ENCODE data around the gene SCN1B. TPM values are rescaled to one million over a fixed set of nuclear protein-coding genes. Genes with fewer than 3 reads are reported as not detected.

SCN1B gene
- total RNA-seq, 1 donor from 2014 or later, result 8.6 TPM

GRCh38 chr19:35069696-35070095 lies 39.4 kb downstream of the SCN1B start:
- TF ChIP-seq, protein P1, sequence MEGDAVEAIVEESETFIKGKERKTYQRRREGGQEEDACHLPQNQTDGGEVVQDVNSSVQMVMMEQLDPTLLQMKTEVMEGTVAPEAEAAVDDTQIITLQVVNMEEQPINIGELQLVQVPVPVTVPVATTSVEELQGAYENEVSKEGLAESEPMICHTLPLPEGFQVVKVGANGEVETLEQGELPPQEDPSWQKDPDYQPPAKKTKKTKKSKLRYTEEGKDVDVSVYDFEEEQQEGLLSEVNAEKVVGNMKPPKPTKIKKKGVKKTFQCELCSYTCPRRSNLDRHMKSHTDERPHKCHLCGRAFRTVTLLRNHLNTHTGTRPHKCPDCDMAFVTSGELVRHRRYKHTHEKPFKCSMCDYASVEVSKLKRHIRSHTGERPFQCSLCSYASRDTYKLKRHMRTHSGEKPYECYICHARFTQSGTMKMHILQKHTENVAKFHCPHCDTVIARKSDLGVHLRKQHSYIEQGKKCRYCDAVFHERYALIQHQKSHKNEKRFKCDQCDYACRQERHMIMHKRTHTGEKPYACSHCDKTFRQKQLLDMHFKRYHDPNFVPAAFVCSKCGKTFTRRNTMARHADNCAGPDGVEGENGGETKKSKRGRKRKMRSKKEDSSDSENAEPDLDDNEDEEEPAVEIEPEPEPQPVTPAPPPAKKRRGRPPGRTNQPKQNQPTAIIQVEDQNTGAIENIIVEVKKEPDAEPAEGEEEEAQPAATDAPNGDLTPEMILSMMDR (IDR thresholded peaks at IDR 0.05), result no peak
- TF ChIP-seq POLR2A (IDR thresholded peaks at IDR 0.05) (no peak), POLR2AphosphoS5 (IDR thresholded peaks at IDR 0.05; ENCODE audit: insufficient read depth in 1 of 2, low read depth in 1 of 2) (no peak)
- Histone ChIP-seq H3K4me1 (no peaks in the 10 kb centered on the region), H3K36me3 (no peaks in the 10 kb centered on the region), H3K27me3 (no peaks in the 10 kb centered on the region), H3K9me3 (no peaks in the 10 kb centered on the region), H3K27ac (no peak overlapping the region), H3K4me3 (no peak overlapping the region)
- intact Hi-C loops (cut with DNase I), result loop anchor here (10.0 kb wide), 1 partner anchor 205 kb away; no protein-coding TSS in a partner anchor
- DNase-seq (ENCODE audit: extremely low spot score in 2 of 2), result no peak

- no peak for DNase-seq (ENCODE audit: extremely low spot score in 2 of 2)
- TF ChIP-seq, protein P1 (IDR thresholded peaks at IDR 0.05), result no peak
- TF ChIP-seq POLR2A (IDR thresholded peaks at IDR 0.05) (no peak), POLR2AphosphoS5 (IDR thresholded peaks at IDR 0.05; ENCODE audit: insufficient read depth in 1 of 2, low read depth in 1 of 2) (no peak)
- Histone ChIP-seq H3K27me3 (no peaks in the 10 kb centered on the region), H3K4me1 (no peaks in the 10 kb centered on the region), H3K27ac (no peak overlapping the region), H3K4me3 (no peak overlapping the region), H3K9me3 (no peaks in the 10 kb centered on the region), H3K36me3 (no peaks in the 10 kb centered on the region)
- intact Hi-C loops (cut with DNase I), result no loop called here
These were observed 40.2 kb downstream of the SCN1B start for GRCh38 chr19:35070471-35070870.

DNA sequence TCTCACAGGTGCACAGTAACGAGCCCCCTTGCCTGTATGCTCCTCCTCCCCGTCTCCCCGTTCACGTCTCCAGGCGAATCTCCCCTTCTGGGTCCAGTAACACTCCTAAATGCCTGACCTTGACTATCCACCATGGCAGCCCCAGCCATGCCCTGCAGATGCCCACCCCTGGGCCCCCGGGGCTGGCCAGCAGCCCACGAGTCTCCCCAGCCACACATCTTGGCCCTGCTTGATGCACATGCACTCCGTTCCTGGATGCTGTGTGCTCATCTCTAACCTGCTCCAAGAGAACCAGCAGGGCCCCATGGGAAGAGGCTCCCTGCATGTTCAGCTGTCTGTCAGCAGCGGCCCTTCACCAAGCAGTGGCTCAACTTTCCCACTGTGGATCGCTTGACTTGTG lies 43.2 kb downstream of the SCN1B start:
- Histone ChIP-seq H3K27me3 (no peaks in the 10 kb centered on the region), H3K27ac (no peak overlapping the region), H3K4me1 (no peaks in the 10 kb centered on the region), H3K36me3 (no peaks in the 10 kb centered on the region), H3K4me3 (no peak overlapping the region), H3K9me3 (no peaks in the 10 kb centered on the region)
- TF ChIP-seq POLR2A (IDR thresholded peaks at IDR 0.05) (no peak), POLR2AphosphoS5 (IDR thresholded peaks at IDR 0.05; ENCODE audit: insufficient read depth in 1 of 2, low read depth in 1 of 2) (no peak)
- TF ChIP-seq, protein P1 (IDR thresholded peaks at IDR 0.05), result no peak
- no peak for DNase-seq (ENCODE audit: extremely low spot score in 2 of 2)
- intact Hi-C loops (cut with DNase I), result no loop called here

DNA sequence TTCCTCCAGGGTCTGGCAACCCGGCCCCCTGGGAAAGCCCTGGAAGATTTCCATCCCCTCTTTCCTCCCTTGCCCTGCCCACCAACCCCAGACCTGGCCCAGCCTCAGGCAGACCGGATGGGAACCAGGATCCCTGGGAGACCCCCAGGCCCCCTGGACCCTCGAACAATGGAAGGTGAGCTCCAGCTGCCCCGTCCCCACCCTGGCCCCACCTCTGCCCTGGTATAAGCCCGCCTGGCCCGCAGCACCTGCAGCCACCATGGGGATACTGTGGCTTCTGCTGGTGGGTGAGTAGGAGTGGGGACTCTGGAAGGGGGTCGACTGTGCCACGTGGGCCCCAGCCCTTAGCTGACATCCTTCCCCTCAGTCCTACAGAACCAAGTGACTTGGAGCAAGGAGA lies 43.7 kb downstream of the SCN1B start:
- H3K36me3 ChIP-seq, result no peaks in the 10 kb centered on the region
- no peaks in the 10 kb centered on the region for H3K4me1 ChIP-seq
- H3K27ac ChIP-seq, result no peak overlapping the region
- no peak for DNase-seq (ENCODE audit: extremely low spot score in 2 of 2)
- no peaks in the 10 kb centered on the region for H3K27me3 ChIP-seq
- no peaks in the 10 kb centered on the region for H3K9me3 ChIP-seq
- H3K4me3 ChIP-seq, result no peak overlapping the region
- intact Hi-C loops (cut with DNase I), result no loop called here
- TF ChIP-seq, protein P1 (IDR thresholded peaks at IDR 0.05), result no peak
- no peak for TF ChIP-seq POLR2AphosphoS5 (IDR thresholded peaks at IDR 0.05; ENCODE audit: insufficient read depth in 1 of 2, low read depth in 1 of 2)
- TF ChIP-seq POLR2A (IDR thresholded peaks at IDR 0.05), result no peak

- Histone ChIP-seq H3K4me1 (no peaks in the 10 kb centered on the region), H3K27ac (no peak overlapping the region), H3K4me3 (no peak overlapping the region), H3K9me3 (no peaks in the 10 kb centered on the region), H3K27me3 (no peaks in the 10 kb centered on the region), H3K36me3 (no peaks in the 10 kb centered on the region)
- TF ChIP-seq POLR2AphosphoS5 (IDR thresholded peaks at IDR 0.05; ENCODE audit: insufficient read depth in 1 of 2, low read depth in 1 of 2) (no peak), POLR2A (IDR thresholded peaks at IDR 0.05) (no peak)
- TF ChIP-seq, protein P1 (IDR thresholded peaks at IDR 0.05), result no peak
- intact Hi-C loops (cut with DNase I), result loop anchor here (5.0 kb wide), 1 partner anchor 68 kb away; the partner anchor contains the start of gene FXYD7
- DNase-seq (ENCODE audit: extremely low spot score in 2 of 2), result no peak
These were observed 44.3 kb downstream of the SCN1B start for GRCh38 chr19:35074426-35075201.
